ENCODE data around the gene PEAK1.

The PEAK1 gene

GRCh38 chr15:77369168-77369567, 50.7 kb downstream of the PEAK1 start:
- Histone ChIP-seq H3K79me1 (replicated peaks; ENCODE audit: low read length, poor library complexity, severe bottlenecking) (peaks cover 13% of the 10 kb centered on the region), H2BK12ac (ENCODE audit: low read length in 2 of 2) (no peak overlapping the region), H3K4me2 (ENCODE audit: low read length, poor library complexity, severe bottlenecking) (no peak overlapping the region), H3K27me3 (ENCODE audit: control insufficient read depth in 1 of 2, insufficient read depth in 1 of 2, low read length in 2 of 2) (no peaks in the 10 kb centered on the region), H3K27ac (ENCODE audit: low read length, poor library complexity, severe bottlenecking) (no peak overlapping the region), H4K91ac (ENCODE audit: low read length) (no peak overlapping the region), H3K14ac (ENCODE audit: low read length in 2 of 2) (no peak overlapping the region), H3K9ac (ENCODE audit: low read length) (no peak overlapping the region), H3K9me3 (ENCODE audit: control insufficient read depth, low read length) (no peaks in the 10 kb centered on the region), H3K18ac (ENCODE audit: low read depth in 1 of 2, low read length in 2 of 2) (no peak overlapping the region), H3K4ac (ENCODE audit: low read depth in 1 of 2, low read length in 2 of 2) (no peak overlapping the region), H2AFZ (ENCODE audit: low read depth, low read length) (no peak overlapping the region), H3K4me3 (ENCODE audit: insufficient read depth in 1 of 2, low read depth in 1 of 2, low read length in 2 of 2) (no peak overlapping the region), H2BK5ac (ENCODE audit: low read depth, low read length, poor library complexity, severe bottlenecking) (no peak overlapping the region), H2BK15ac (ENCODE audit: low read depth, poor library complexity, severe bottlenecking) (no peak overlapping the region), H3K4me1 (ENCODE audit: control insufficient read depth, insufficient read depth, low read depth, low read length) (no peaks in the 10 kb centered on the region), H3K36me3 (ENCODE audit: control insufficient read depth in 1 of 2, insufficient read depth in 2 of 2, low read depth in 1 of 2, low read length in 2 of 2) (peaks cover 0 to 2% of the 10 kb centered on the region in 2 experiments), H2AK5ac (ENCODE audit: low read length, severe bottlenecking) (no peak overlapping the region), H4K8ac (ENCODE audit: low read length) (no peak overlapping the region), H3K23ac (ENCODE audit: low read length in 2 of 2) (no peak overlapping the region), H2BK120ac (ENCODE audit: low read depth, low read length) (no peak overlapping the region)
- WGBS = 42% methylated on average over 3 of the region's 4 CpGs
- peak; percentile 14 for DNase-seq

GRCh38 chr15:77367631-77368030, 52.3 kb downstream of the PEAK1 start:
- H3K4me1 ChIP-seq (ENCODE audit: control insufficient read depth, insufficient read depth, low read depth, low read length) = no peaks in the 10 kb centered on the region
- peaks cover 15% of the 10 kb centered on the region for H3K79me1 ChIP-seq (replicated peaks; ENCODE audit: low read length, poor library complexity, severe bottlenecking)

GRCh38 chr15:77361456-77361855, 58.4 kb downstream of the PEAK1 start:
- no peak overlapping the region for H3K4me3 ChIP-seq (ENCODE audit: insufficient read depth in 1 of 2, low read depth in 1 of 2, low read length in 2 of 2)
- H3K4me2 ChIP-seq (ENCODE audit: low read length, poor library complexity, severe bottlenecking) = no peak overlapping the region
- no peaks in the 10 kb centered on the region for H3K9me3 ChIP-seq (ENCODE audit: control insufficient read depth, low read length)
- WGBS = no CpG with 5 or more reads among the region's 1 CpG
- no peak overlapping the region for H3K9ac ChIP-seq (ENCODE audit: low read length)
- no peak overlapping the region for H3K23ac ChIP-seq (ENCODE audit: low read length in 2 of 2)
- no peak overlapping the region for H3K18ac ChIP-seq (ENCODE audit: low read depth in 1 of 2, low read length in 2 of 2)
- no peak overlapping the region for H4K8ac ChIP-seq (ENCODE audit: low read length)
- H2BK5ac ChIP-seq (ENCODE audit: low read depth, low read length, poor library complexity, severe bottlenecking) = no peak overlapping the region
- no peaks in the 10 kb centered on the region for H3K27me3 ChIP-seq (ENCODE audit: control insufficient read depth in 1 of 2, insufficient read depth in 1 of 2, low read length in 2 of 2)
- no peak overlapping the region for H3K4ac ChIP-seq (ENCODE audit: low read depth in 1 of 2, low read length in 2 of 2)
- no peak overlapping the region for H2BK12ac ChIP-seq (ENCODE audit: low read length in 2 of 2)
- DNase-seq = no peak
- no peak overlapping the region for H2BK15ac ChIP-seq (ENCODE audit: low read depth, poor library complexity, severe bottlenecking)
- H2AFZ ChIP-seq (ENCODE audit: low read depth, low read length) = no peak overlapping the region
- peaks cover 0 to 35% of the 10 kb centered on the region in 2 experiments for H3K36me3 ChIP-seq (ENCODE audit: control insufficient read depth in 1 of 2, insufficient read depth in 2 of 2, low read depth in 1 of 2, low read length in 2 of 2)
- no peak overlapping the region for H2BK120ac ChIP-seq (ENCODE audit: low read depth, low read length)
- H3K14ac ChIP-seq (ENCODE audit: low read length in 2 of 2) = no peak overlapping the region
- H4K91ac ChIP-seq (ENCODE audit: low read length) = no peak overlapping the region
- no peak overlapping the region for H2AK5ac ChIP-seq (ENCODE audit: low read length, severe bottlenecking)
- H3K27ac ChIP-seq (ENCODE audit: low read length, poor library complexity, severe bottlenecking) = no peak overlapping the region
- no peaks in the 10 kb centered on the region for H3K4me1 ChIP-seq (ENCODE audit: control insufficient read depth, insufficient read depth, low read depth, low read length)
- H3K79me1 ChIP-seq (replicated peaks; ENCODE audit: low read length, poor library complexity, severe bottlenecking) = peaks cover 22% of the 10 kb centered on the region

More at GRCh38 chr15:77367631-77368030, 52.3 kb downstream of the PEAK1 start:
- no peak overlapping the region for H3K9ac ChIP-seq (ENCODE audit: low read length)
- H2AFZ ChIP-seq (ENCODE audit: low read depth, low read length) = no peak overlapping the region
- H3K9me3 ChIP-seq (ENCODE audit: control insufficient read depth, low read length) = no peaks in the 10 kb centered on the region
- no peak overlapping the region for H3K4ac ChIP-seq (ENCODE audit: low read depth in 1 of 2, low read length in 2 of 2)
- H3K4me2 ChIP-seq (ENCODE audit: low read length, poor library complexity, severe bottlenecking) = no peak overlapping the region
- no peak overlapping the region for H4K8ac ChIP-seq (ENCODE audit: low read length)
- no peaks in the 10 kb centered on the region for H3K27me3 ChIP-seq (ENCODE audit: control insufficient read depth in 1 of 2, insufficient read depth in 1 of 2, low read length in 2 of 2)
- H2BK120ac ChIP-seq (ENCODE audit: low read depth, low read length) = no peak overlapping the region
- no peak overlapping the region for H3K23ac ChIP-seq (ENCODE audit: low read length in 2 of 2)
- no peak overlapping the region for H3K27ac ChIP-seq (ENCODE audit: low read length, poor library complexity, severe bottlenecking)
- H3K18ac ChIP-seq (ENCODE audit: low read depth in 1 of 2, low read length in 2 of 2) = no peak overlapping the region
- no peak overlapping the region for H4K91ac ChIP-seq (ENCODE audit: low read length)
- DNase-seq = no peak
- peaks cover 0 to 11% of the 10 kb centered on the region in 2 experiments for H3K36me3 ChIP-seq (ENCODE audit: control insufficient read depth in 1 of 2, insufficient read depth in 2 of 2, low read depth in 1 of 2, low read length in 2 of 2)
- H2BK5ac ChIP-seq (ENCODE audit: low read depth, low read length, poor library complexity, severe bottlenecking) = no peak overlapping the region
- no peak overlapping the region for H2BK12ac ChIP-seq (ENCODE audit: low read length in 2 of 2)
- no peak overlapping the region for H3K4me3 ChIP-seq (ENCODE audit: insufficient read depth in 1 of 2, low read depth in 1 of 2, low read length in 2 of 2)
- H2BK15ac ChIP-seq (ENCODE audit: low read depth, poor library complexity, severe bottlenecking) = no peak overlapping the region
- WGBS = no CpG with 5 or more reads among the region's 2 CpGs
- no peak overlapping the region for H2AK5ac ChIP-seq (ENCODE audit: low read length, severe bottlenecking)
- no peak overlapping the region for H3K14ac ChIP-seq (ENCODE audit: low read length in 2 of 2)

GRCh38 chr15:77358545-77359240, 61.2 kb downstream of the PEAK1 start:
- H4K91ac ChIP-seq (ENCODE audit: low read length) = no peak overlapping the region
- no peaks in the 10 kb centered on the region for H3K9me3 ChIP-seq (ENCODE audit: control insufficient read depth, low read length)
- H3K4ac ChIP-seq (ENCODE audit: low read depth in 1 of 2, low read length in 2 of 2) = no peak overlapping the region
- H3K27me3 ChIP-seq (ENCODE audit: control insufficient read depth in 1 of 2, insufficient read depth in 1 of 2, low read length in 2 of 2) = no peaks in the 10 kb centered on the region
- no peak overlapping the region for H3K23ac ChIP-seq (ENCODE audit: low read length in 2 of 2)
- H3K36me3 ChIP-seq (ENCODE audit: control insufficient read depth in 1 of 2, insufficient read depth in 2 of 2, low read depth in 1 of 2, low read length in 2 of 2) = peaks cover 0 to 35% of the 10 kb centered on the region in 2 experiments
- no peak overlapping the region for H3K14ac ChIP-seq (ENCODE audit: low read length in 2 of 2)
- H3K4me1 ChIP-seq (ENCODE audit: control insufficient read depth, insufficient read depth, low read depth, low read length) = no peaks in the 10 kb centered on the region
- H3K27ac ChIP-seq (ENCODE audit: low read length, poor library complexity, severe bottlenecking) = no peak overlapping the region
- H2AFZ ChIP-seq (ENCODE audit: low read depth, low read length) = no peak overlapping the region
- H3K18ac ChIP-seq (ENCODE audit: low read depth in 1 of 2, low read length in 2 of 2) = no peak overlapping the region
- no peak overlapping the region for H3K4me3 ChIP-seq (ENCODE audit: insufficient read depth in 1 of 2, low read depth in 1 of 2, low read length in 2 of 2)
- no peak overlapping the region for H3K4me2 ChIP-seq (ENCODE audit: low read length, poor library complexity, severe bottlenecking)
- H3K79me1 ChIP-seq (replicated peaks; ENCODE audit: low read length, poor library complexity, severe bottlenecking) = peaks cover 26% of the 10 kb centered on the region
- H2BK12ac ChIP-seq (ENCODE audit: low read length in 2 of 2) = no peak overlapping the region
- H2BK120ac ChIP-seq (ENCODE audit: low read depth, low read length) = no peak overlapping the region
- no peak overlapping the region for H2BK5ac ChIP-seq (ENCODE audit: low read depth, low read length, poor library complexity, severe bottlenecking)
- 95% methylated on average over 3 of the region's 5 CpGs for WGBS
- H2BK15ac ChIP-seq (ENCODE audit: low read depth, poor library complexity, severe bottlenecking) = no peak overlapping the region
- H4K8ac ChIP-seq (ENCODE audit: low read length) = no peak overlapping the region
- peak; percentile 35 for DNase-seq
- H3K9ac ChIP-seq (ENCODE audit: low read length) = no peak overlapping the region
- no peak overlapping the region for H2AK5ac ChIP-seq (ENCODE audit: low read length, severe bottlenecking)

Data from mesenchymal stem cell (in vitro differentiated cells and primary cell).